Fibroblast of skin of left biceps (primary cell): ENCODE measurements around the gene SERPING1.

Experiments
- DNase-seq, 2 experiments: peaks; one replicate each; pipeline ENCODE4 v3.0.0-alpha.2; 2013; ENCODE audit warnings: low read depth in 2 of 2

SERPING1 gene

DNA sequence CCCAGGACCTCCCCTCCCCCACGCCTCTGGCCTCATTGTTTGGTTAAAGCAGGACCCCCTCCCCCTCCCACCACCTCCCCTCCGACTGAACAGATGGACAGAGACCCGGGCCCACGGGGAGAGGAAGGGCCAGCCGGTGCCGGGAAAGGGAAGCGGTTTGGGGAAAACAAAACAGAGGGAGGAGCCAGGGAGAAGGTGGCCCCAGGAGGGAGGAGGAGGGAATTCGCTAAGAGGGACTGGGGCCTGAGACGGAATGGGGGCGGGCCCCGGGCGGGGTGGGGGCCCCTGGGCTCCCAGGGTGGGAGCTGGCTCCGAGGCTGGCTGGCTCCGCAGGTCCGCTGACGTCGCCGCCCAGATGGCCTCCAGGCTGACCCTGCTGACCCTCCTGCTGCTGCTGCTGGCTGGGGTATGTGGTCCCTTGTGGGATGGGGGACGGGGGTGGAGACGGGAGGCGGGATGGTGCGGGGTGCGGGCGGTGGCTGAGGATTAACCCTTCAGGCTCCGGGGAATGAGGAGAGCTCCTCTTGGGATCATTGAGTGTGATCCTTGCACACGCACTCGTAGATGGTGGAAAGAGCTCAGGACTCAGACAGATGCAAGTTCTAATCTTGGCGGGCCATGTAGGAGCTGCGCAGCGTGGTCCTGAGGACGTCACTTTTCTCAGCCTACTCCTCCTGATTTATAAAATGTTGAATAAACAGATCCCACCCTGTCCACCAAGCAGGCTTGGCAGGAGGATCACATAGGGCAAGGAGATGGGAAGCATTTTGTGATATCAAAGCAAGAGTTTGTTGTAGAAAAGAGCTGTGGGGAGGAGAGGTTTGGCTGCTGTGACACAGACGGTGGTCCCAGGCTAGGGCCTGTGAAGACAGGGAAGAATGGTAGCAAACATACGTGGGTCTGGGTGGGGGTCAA, 688 bp downstream of the SERPING1 start:
- peak; percentile 15 to 19 for DNase-seq

DNA sequence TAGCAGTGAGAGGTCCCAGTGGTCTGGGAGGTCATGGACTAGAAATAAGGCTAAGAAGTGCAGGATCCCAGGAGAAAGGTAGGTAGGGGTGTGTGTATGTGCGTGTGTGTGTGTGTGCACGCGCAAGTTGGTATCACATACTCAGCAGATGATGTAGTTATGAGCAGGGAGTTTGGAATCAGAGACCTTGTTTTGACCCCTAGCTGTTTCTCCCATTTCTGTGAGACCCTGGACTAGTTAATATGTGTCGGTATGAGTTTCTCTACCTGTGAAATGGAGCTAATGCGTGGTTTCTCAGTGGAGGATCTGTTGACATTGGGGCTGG, 1.3 kb downstream of the SERPING1 start:
- DNase-seq = peak; percentile 20

DNA sequence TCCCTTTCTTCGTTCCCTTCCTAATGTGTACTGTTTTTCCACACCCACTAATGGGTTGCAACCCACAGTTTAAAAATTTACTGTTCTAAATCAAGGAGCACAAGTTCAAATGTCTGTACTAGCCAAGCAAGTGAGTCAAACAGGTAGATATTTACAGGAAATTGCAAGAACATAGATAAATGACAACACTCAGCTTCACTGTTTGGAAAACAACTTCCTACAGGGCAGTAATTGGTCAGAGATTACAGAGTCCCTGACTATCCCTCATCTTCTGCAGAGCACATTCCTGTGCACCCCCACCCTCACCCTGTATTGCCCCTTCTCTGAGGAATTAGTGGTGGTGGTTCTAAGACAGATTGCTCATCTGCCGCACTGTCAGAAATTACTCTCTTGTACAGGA, 1.9 kb downstream of the SERPING1 start:
- no peak for DNase-seq

DNA sequence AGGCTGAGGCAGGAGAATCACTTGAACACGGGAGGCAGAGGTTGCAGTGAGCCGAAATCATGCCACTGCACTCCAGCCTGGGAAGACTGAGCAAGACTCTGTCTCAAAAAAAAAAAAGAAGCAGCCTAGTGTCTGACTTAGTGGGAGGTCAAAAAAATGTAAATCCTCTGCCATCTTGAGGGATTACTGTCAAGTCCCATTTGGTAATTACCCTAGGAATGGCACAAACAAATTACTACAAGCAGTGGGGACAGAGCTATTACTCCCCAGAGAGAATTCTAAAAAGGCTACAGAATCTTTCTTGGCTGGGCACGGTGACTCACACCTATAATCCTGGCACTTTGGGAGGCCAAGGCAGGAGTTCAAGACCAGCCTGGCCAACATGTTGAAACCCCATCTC, 3.8 kb downstream of the SERPING1 start:
- no peak for DNase-seq

DNA sequence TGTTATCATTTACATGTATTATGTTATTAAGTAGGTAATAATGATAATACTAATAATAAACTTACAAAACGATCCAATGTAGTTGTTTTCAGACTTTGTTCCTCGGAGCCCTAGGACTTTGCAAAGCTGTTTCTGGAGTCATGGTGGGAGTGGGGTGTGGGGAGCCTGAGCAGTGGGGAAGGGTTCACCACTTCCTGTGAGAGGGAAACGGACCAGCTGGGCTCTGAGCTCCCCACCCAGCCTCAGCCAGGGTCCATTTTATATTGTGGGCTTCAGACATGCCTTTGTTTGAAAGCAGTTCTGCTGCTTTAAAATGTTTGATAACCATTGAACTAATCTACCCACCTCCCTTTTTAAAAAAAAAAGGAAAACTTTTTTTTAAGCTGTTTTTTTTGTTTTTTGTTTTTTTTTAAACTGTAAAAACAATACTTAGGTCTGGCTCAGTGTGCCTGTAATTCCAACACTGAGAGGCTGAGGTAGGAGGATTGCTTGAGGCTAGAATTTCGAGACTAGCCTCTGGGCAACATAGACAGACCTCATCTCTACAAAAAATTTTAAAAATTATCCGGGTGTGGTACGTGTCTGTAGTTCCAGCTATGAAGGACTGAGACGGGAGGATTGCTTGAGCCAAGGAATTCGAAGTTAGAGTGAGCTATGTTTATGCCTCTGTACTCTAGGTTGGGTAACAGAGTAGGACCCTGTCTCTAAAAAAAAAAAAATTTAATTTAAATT, 7.0 kb downstream of the SERPING1 start:
- no peak for DNase-seq

DNA sequence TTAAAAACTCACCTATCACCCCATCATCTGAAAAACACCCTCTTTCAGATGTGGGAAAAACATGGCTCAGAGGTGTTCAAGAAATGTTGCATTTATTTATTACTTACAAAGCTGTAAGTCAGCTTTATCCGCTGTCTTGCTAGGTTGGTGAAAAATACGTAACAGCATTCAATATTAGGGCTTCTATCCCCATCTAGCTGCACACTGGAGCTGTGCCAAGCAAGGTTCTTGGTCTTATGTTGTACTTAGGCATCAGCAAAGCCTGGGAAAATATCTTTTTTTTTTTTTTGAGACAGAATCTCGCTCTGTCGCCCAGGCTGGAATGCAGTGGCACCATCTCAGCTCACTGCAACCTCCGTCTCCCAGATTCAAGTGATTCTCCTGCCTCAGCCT, 7.5 kb downstream of the SERPING1 start:
- no peak for DNase-seq

DNA sequence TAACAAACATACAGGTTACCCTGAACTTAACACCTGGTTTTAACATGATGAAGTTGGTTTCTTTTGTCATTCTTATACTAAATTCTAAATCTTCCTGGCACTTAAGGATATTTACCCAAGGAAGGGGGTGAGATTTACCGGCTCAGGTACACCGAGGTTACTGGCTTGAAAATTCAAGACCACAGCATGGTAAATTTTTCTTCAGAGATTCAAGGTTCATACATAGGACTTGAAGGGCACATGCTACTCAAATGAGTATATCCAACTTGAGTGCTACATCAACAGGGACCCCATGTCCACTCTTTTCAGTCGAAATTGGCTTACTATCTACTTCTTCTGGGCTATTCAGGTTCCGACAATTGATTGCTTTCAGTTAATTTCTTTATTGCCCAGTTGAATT, 12.7 kb downstream of the SERPING1 start:
- no peak for DNase-seq

DNA sequence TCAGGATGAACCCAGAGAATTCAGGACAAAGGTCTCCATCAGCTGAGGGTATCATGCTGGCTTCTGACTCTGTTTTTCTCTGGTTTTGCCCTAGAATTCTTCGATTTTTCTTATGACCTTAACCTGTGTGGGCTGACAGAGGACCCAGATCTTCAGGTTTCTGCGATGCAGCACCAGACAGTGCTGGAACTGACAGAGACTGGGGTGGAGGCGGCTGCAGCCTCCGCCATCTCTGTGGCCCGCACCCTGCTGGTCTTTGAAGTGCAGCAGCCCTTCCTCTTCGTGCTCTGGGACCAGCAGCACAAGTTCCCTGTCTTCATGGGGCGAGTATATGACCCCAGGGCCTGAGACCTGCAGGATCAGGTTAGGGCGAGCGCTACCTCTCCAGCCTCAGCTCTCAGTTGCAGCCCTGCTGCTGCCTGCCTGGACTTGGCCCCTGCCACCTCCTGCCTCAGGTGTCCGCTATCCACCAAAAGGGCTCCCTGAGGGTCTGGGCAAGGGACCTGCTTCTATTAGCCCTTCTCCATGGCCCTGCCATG, 16.8 kb downstream of the SERPING1 start:
- DNase-seq = no peak

DNA sequence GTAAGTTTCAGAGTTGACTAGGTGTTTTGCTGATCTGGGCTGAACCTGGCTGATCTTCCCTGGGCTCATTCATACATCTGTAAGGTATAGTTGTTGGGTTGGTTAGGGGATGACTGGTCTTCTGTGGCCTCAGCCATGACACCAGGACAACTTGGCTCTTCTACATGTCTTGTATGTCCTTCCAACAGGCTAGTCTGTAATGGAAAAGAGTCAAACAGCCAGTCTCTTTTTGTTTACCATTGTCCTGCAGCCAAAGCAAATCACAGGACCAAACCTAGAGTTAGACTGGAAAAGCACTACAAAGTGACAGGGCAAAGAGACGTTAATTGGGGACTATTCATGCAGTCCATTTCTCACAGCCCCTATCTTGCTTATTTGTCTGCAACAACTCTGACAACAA, 17.8 kb downstream of the SERPING1 start:
- no peak for DNase-seq

DNA sequence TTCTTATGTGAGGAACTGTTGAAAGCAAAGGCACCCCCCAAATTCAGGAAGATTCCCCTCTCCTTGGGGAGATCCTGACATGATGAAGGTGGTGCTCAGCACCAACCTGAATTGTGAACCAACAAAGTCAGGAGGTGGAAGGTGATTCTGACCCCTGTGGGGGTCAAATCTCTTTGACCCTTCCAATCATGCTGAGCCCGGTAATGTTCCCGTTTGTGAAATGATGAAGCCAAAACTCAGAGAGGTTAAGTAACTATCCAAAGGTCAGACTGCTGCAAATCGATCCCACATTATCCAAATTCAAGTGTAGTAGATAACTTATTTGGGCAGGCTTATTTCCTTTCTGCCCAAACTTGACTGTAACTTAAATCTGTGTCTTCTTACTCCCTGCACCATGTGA, 19.1 kb downstream of the SERPING1 start:
- no peak for DNase-seq

DNA sequence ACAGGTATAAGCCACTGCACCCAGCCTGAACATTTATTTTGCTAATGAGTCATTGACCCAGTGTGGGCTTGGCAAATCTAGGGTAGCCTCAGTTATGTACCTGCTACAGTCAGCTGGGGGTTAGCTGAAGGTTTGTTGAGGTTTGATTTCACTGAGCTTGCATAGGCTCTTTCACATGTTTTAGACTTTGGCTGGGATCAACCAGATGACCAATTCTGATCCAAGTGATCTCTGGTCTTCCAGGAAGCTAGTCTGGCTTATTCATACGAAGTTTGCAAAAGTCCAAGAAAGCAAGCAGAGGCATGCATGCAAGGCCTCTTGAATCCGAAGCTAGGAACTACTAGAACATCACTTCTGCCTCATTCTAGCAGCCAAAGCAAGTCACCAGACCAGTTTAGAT, 21.0 kb downstream of the SERPING1 start:
- DNase-seq = no peak

DNA sequence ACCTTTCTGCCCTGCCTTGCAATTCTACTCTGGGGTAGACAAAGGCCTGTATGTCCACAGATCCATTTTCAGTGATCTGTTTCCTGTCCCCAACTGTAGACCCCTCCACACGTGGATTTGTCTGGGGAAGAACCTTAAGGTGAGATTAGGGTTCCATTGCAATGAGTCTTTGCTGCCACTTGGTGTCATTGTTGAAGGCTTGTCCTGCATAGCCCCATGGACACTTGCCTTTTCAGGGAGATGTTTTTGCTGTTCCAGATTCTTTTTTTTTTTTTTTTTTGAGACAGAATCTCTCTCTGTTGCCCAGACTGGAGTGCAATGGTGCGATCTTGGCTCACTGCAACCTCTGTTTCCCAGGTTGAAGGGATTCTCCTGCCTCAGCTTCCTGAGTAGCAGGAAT, 21.8 kb downstream of the SERPING1 start:
- DNase-seq = no peak

DNA sequence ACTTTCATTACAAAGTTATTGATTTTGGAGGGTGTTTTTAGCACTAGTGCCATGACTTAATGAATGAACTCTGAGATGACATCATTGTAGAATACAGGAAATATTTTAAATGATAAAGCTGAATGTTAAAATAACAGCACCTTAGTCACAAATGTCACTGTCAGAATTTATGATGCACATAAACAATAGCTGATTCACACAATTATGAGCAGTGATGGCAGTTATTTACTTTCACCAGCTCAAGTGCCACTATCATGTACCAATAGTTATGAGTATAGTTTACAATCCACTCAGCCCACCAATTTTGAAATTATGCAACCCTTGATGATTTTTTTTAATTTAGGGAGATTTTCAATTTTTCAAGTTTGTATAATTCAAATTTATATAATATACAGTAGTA, 23.0 kb downstream of the SERPING1 start:
- no peak for DNase-seq

DNA sequence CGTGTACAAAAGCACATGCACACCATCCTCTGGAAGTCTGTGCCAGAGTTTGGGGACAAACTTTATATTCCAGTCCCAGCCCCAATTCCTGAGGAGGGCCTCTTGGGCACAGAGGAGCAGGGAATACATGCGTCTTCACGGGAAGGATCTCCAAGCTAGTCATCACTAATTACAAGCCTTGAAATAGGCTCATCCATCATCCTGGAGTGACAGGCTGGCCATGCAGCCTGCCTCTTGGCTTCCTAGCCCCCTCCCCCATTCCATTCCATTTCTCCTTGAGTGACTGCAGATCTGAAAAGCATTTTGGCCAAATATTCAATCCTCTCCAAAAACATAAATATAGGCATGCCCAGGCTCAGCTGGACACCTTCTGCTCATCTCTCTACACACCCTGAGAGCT, 24.8 kb downstream of the SERPING1 start:
- no peak for DNase-seq

DNA sequence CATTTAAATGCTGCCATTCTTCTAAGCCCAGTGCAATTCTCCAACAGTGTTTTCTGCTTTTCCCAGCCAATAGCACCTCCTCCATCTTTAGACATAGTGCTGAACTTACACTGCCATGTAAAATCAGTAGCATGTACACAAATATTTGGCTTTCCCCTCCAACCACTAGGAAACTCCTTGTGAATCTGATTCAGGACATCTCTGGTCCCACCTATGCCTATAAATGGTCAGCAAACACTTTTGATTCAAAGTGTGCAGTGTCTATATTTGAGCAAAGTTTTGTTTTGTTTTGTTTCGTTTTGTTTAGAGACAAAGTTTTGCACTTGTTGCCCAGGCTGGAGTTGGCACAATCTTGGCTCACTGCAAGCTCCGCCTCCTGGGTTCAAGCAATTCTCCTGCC, 27.4 kb downstream of the SERPING1 start:
- DNase-seq = no peak

DNA sequence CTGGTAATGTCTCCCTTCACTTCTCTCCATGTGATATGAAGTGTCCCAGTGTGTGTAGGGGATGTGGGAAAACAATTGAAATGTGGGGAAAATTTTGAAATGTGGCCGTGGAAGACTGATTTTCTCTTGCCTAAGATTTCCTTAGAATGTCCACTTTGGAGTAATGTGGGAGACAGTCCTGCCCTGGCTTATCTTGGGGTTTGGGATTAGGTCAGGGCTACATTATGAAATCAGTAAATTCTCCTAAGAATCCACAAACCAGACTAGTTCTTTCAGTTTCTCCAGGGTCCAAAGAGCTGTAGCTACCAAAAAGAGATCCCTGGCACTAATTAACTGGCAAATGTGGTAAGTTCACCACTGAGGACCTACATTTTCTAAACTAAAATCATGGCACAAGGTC, 29.4 kb downstream of the SERPING1 start:
- DNase-seq = no peak

DNA sequence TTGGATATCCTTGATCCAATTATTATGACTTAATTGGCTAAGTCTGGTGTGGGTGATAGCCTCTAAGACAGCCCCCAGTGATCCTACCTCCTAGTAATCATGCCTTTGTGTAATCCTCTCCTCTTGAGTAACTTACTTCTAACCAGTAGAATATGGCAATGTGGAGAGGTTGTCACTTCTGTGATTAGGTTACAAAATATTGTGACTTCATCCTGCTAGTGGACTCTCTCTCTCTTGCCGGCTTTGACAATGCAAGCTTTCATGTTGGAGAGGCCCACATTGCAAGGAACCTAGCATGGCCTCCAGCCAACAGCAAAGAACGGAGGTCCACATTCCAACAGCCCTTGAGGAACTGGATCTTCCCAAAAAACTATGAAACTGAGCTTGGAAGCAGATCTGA, 32.7 kb downstream of the SERPING1 start:
- DNase-seq = no peak

DNA sequence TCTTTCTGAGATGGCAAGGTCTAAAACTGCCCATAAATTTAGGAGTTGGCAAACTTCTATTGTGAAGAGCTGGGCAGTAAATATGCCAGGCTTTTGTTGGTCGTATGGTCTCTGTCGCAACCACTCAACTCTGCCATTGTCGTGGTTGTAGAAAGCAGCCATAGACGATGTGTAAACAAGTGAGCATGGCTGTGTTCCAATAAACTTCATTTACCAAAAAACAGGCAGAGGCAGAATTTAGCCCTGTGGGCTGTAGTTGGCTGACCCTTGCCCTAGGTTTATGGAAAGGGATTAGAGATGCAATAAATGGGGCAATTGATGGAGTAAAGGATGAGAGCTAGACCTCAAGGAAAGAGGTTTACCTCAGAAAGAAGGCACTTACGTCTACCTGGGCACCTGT, 34.6 kb downstream of the SERPING1 start:
- DNase-seq = no peak

DNA sequence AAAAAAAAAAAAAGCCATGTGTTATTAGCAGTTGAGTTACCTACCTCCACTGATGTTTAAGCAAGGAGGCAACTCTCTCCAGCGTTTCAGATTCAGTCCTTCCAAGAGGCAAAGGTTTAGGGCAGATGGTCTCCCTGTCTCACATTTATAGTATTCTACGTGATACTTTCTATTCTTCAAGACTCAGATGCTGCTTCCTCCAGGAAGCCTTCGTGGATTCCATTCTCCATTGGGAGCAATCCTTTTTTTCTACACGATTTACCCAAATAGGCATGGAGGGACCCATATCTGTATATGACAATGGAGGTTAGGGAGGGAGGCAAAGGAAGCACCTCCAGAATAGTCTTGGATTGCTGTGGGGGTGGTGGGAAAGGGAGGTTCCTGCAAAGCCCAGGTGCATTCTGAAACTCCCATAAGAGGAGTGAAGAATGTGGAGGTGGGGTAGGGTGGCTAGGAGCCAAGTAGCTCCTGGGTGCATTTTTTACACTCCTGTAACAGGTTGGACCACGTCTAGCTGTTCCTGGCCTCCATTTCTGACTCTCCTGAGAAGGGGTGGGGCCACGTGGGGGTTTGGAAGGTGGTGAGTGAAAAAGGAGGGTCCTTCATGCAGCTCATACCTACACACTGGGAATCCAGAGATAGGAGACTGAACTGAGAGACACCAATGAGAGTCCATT, 36.0 kb downstream of the SERPING1 start:
- DNase-seq = no peak

DNA sequence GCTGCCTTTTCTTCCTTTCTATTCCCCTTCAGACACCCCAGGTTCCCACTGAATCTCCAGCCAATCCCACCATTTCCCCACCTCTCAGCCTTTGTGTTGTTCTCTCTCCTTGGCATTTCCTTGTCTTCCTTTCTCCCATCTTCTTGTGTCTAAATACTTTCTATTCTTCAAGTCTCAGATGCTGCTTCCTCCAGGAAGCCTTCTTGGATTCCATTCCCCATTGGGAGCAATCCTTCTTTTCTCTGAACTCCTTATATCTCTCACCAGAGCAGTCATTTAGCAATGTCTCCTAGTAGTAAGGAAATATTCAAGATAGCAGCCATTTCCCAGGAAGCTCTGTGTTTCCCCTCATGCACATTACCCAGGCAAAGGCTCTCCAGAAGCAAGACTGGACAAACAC, 36.8 kb downstream of the SERPING1 start:
- no peak for DNase-seq

DNA sequence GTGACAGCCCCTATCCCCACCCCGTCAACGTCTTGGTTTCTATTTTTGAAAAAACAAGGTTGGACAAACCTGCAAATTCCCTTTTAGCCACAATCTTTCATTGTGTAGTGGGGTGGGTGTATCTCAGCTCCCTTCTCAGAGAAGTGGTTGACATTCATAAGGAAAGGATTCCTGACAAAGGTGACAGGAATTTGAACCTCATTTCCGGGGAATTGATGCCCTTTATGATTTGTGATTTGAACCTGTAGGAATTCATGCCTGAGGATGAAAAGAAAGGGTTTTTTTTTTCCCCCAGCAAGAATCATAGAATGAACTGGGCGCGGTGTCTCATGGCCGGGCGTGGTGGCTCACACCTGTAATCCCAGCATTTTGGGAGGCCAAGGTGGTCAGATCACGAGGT, 37.8 kb downstream of the SERPING1 start:
- DNase-seq = no peak

DNA sequence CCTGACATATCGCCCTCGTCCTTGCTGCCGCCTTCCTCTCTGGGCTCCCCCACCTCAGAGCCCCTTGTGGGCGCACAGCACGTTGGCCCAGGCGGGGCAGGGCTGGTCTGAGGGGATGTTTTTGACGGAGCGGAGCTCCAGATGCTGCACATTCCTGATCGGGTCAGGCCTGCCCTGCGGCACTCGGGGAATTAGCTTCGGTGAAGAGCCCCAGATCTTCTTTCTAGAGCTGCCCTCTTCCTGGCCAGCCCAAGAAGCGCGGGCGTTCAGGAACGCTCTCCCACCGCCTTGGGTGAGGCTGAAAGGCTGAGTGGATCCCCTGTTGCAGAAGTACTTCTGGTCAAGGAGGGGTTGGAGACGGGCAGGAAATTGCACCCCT, 40.1 kb downstream of the SERPING1 start:
- DNase-seq = no peak
